GM18873 (cell line): ENCODE results near the gene KCTD4.
"Not testable (repeated sequence)": the region's sequence is repeated elsewhere in the genome, so short reads cannot be mapped to it uniquely, and the experiment has no call there.

Experiments
- ATAC-seq: cut with Tn5 transposase; IDR thresholded peaks from one replicate; pipeline ENCODE4 v1.9.1; 2021; ENCODE audit warnings: mild to moderate bottlenecking, moderate library complexity, moderate number of reproducible peaks; ENCODE audit not compliant: unreplicated experiment, low FRiP score

KCTD4 gene

DNA sequence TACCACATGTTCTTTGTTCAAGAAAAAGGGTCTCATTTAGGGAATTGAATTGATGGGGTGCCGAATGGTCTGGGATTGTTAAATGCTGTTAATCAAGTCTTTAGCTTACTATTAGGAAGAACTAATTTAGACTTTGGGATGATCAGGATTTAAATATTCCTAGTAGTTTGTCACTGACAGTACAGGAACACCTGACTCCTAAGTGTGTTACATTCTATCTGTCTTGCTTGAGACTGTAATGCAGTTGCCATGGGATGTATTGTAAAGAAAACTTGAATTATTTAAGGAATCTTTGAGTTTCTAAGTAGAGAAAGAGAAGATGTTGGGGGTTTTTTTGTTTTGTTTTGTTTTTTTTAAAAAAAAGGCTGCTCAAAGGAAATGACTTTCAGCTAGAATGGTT lies 17.8 kb upstream of the KCTD4 start:
- ATAC-seq: no peak

- ATAC-seq: no peak
These were observed 15.3 kb upstream of the KCTD4 start for GRCh38 chr13:45216193-45216592.

DNA sequence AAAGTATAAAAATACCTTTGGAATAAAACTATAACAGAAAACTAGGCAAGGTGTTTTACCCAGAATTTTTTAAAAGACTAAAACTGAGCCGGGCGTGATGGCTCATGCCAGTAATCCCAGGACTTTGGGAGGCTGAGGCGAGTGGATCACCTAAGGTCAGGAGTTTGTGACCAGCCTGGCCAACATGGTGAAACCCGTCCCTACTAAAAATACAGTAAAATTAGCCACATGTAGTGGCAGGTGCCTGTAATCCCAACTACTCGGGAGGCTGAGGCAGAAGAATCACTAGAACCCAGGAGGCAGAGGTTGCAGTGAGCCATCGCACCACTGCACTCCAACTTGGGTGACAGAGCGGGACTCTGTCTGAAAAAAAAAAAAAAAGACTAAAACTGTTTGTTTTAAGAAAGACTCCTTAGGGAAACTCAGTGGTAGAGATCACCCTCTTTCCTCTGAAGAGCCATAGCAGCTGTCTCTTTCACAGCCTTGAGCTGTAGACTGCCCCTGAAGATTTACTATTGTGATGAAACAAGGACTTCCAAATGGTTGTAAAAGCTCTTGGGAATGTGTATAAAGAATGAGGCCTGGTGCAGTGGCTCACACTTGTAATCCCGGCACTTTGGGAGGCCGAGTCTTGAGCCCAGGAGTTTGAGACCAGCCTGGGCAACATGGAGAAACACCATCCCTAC lies 14.7 kb upstream of the KCTD4 start:
- no peak for ATAC-seq

DNA sequence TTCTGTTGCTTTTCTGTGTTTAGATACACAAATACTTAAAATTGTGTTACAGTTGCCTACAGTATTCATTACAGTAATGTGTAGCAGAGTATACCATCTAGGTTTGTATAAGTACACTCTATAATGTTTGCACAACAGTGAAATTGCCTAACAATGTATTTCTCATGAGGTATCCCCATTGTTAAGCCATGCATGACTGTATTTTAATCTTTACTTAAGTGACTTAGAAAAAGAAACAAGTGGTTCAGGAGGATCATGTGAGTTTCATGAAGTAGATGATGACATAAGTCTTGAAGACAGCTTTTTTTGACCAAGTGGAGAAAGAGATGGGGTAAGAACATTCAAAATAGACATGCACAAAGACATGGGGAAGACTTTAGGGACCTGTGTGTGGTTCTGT lies 8.4 kb upstream of the KCTD4 start:
- ATAC-seq: no peak

- no peak for ATAC-seq
These were observed 7.3 kb upstream of the KCTD4 start for GRCh38 chr13:45208132-45208531.

DNA sequence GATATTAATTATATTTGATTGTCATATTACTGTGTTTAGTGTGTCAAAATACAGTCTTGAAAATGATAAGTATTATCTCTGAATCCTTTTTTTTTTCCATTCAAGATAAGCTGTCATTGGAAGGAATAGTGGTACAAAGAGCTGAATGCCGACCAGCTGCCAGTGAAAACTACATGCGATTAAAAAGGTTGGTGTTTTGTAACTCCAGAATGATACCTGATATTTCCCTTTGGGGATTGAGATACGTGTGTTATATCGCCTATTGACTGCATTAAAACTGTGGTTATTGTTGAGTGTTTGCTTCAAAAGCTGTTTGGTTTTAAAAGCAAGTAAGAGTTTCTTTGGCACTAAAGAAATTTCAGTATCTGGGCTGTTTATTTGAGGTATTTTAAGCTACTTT lies 6.5 kb upstream of the KCTD4 start:
- ATAC-seq: no peak

- no peak for ATAC-seq
These were observed 5.5 kb upstream of the KCTD4 start for GRCh38 chr13:45206340-45206739.

GRCh38 chr13:45205124-45205523 lies 4.3 kb upstream of the KCTD4 start:
- ATAC-seq: no peak

DNA sequence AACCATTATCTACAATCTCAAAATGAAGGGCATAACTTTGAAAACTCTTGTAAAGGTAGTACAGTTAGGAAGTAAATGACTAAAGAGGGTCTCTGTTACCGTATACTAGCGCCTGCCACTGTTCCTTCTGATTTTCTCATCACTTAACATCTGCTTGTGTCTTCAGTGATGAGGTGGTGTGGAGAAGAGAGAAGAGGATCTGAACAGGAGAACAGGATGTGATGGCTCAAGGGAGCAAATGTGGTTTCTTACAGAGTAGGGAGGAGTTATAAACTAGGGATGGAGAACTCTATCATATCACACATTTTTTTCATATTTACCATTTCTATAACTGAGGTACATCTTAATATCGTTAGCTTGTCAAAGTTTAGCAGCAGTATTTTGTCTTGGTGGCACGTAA lies 1.1 kb downstream of the KCTD4 start:
- no peak for ATAC-seq

DNA sequence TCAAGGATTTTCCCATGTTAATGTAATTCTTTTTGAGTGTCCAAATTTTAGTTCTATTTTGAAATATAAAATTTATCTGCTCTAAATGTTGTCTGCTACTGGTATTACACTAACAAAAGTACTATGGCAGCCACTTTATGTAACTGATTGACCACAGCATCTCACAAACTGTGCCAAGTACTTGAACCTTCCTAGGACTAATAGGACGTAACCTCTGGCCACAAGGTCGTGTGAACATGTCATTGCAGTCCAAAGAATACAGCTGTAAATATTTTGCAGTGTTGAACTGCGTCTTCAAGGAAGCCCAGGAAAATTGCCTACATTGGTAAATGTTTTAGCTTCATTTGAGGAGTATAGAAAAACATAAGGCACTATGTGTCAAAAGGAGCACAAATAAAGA lies 1.9 kb downstream of the KCTD4 start:
- ATAC-seq: no peak

GRCh38 chr13:45198041-45198440 lies 2.8 kb downstream of the KCTD4 start:
- ATAC-seq: no peak

- ATAC-seq: no peak
These were observed 4.2 kb downstream of the KCTD4 start for GRCh38 chr13:45196622-45197021.

DNA sequence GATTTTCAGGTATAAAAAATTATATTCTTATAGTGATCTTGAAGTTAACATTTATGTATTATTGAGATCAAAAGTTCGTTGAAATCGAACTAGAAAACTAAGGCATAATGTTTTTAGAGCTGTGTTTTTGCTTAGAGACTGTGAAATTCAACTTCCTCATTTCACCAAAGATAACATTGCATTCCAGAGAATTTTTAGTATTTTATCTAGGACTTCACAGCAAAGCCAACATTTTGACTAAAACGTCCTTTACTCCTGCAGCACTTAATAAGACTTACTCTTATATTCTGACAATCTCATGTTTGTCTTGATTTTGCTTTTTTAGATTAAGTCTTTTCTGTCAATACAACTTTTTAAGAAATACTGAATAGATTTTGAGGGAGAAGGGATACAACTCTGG lies 4.7 kb downstream of the KCTD4 start:
- no peak for ATAC-seq

GRCh38 chr13:45195421-45195820 lies 5.4 kb downstream of the KCTD4 start:
- no peak for ATAC-seq

DNA sequence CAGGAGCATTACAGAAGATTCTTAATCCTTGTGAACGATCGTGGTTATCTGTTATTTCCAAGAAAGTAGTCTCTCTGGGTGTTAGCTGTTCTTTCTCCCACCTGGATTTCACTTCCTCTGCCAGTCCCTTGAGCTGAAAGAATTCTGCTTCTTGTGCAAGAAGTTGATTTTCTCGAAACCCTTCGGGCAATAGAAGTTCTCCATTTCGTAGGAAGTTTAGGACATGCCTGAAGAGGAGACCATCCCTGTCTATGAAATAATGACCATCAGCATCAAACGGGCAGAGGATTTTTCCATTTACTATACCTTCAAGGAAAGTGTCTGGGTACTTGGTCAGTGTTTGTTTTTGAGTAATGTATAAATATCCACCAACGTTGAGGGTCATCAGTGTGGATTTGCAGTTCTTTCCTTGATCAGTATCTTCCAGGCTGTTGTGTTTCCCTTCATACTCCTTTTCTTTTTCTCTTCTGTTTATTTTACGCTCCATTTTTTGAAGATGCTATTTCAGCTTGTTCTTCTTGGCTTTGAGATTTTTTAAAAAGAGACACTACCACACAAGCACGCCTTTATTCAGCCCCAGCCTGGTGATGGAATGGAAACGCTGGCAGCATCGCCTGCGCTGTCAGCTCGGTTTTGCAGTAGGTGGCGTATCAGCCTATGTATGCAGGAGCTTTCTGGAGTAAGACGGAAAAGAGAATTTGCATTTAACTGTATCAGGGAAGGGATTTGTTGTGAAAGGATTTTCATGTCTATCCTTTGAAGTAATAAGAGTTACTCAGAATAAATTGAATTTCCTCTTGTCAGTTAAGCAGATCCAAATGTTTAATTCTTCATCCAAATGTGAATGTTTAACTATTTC lies 6.5 kb downstream of the KCTD4 start:
- no peak for ATAC-seq

- no peak for ATAC-seq
These were observed 9.0 kb downstream of the KCTD4 start for GRCh38 chr13:45191874-45192273.

- ATAC-seq: not testable (repeated sequence)
These were observed 11.3 kb downstream of the KCTD4 start for GRCh38 chr13:45189511-45189910.

DNA sequence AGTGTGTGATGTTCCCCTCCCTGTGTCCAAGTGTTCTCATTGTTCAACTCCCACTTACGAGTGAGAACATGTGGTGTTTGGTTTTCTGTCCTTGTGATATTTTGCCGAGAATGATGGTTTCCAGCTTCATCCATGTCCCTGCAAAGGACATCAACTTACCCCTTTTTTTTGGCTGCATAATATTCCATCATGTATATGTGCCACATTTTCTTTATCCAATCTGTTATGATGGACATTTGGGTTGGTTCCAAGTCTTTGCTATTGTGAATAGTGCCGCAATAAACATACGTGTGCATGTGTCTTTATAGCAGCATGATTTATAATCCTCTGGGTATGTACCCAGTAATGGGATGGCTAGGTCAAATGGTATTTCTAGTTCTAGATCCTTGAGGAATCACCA lies 11.8 kb downstream of the KCTD4 start:
- not testable (repeated sequence) for ATAC-seq

- no peak for ATAC-seq
These were observed 15.6 kb downstream of the KCTD4 start for GRCh38 chr13:45185286-45185685.

GRCh38 chr13:45184693-45185092 lies 16.2 kb downstream of the KCTD4 start:
- no peak for ATAC-seq

- no peak for ATAC-seq
These were observed 19.9 kb downstream of the KCTD4 start for GRCh38 chr13:45180713-45181601.
